ENCODE measurements around the gene PDSS2.

DNA sequence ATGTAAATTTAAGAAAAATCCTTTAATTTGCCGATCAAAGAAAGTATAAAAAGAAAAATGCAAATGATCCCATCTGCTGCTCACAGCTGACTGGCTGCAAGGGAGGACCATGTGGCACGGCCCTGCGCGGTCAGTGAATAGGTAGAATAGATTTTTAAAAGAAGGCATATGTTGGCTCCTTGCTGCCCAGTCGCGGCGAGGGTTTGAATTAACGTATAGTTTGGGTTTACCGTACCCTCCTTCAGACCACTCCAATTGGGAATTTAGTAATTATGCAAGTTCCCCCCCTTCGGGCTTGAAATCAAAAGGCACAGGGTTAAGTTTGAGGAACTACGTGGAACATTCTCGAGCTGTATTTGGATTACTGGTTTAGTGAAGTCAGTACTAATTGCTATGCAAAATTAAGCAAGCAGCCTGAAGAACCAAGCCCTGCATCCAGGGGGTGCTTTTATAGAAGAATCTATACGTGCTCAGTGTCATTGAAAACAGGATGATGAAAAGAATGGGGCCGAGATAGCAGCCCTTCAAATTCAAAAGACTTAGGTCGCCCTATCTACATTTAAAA is 343.0 kb downstream of the PDSS2 start:
- no peak for TF ChIP-seq POLR2A (IDR thresholded peaks at IDR 0.05)
- TF ChIP-seq, protein P1, sequence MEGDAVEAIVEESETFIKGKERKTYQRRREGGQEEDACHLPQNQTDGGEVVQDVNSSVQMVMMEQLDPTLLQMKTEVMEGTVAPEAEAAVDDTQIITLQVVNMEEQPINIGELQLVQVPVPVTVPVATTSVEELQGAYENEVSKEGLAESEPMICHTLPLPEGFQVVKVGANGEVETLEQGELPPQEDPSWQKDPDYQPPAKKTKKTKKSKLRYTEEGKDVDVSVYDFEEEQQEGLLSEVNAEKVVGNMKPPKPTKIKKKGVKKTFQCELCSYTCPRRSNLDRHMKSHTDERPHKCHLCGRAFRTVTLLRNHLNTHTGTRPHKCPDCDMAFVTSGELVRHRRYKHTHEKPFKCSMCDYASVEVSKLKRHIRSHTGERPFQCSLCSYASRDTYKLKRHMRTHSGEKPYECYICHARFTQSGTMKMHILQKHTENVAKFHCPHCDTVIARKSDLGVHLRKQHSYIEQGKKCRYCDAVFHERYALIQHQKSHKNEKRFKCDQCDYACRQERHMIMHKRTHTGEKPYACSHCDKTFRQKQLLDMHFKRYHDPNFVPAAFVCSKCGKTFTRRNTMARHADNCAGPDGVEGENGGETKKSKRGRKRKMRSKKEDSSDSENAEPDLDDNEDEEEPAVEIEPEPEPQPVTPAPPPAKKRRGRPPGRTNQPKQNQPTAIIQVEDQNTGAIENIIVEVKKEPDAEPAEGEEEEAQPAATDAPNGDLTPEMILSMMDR (IDR thresholded peaks at IDR 0.05), result no peak

Measured in body of pancreas (tissue), 4 donors.